ENCODE measurements around the gene SRSF12.
"Not testable (repeated sequence)": the region's sequence is repeated elsewhere in the genome, so short reads cannot be mapped to it uniquely, and the experiment has no call there.

SRSF12 gene

GRCh38 chr6:89139509-89140346 is 21.9 kb upstream of the SRSF12 start:
- DNase-seq (ENCODE audit: insufficient read length, low spot score): no peak
- FAIRE-seq: no peak
- no peak for TF ChIP-seq CTCF (IDR thresholded peaks at IDR 0.05; ENCODE audit: insufficient read depth, missing control alignments)

- DNase-seq (ENCODE audit: insufficient read length, low spot score) (no peak), FAIRE-seq (no peak)
- no peak for TF ChIP-seq CTCF (IDR thresholded peaks at IDR 0.05; ENCODE audit: insufficient read depth, missing control alignments)
Observed at GRCh38 chr6:89138173-89138572, 20.3 kb upstream of the SRSF12 start.

- no peak for TF ChIP-seq CTCF (IDR thresholded peaks at IDR 0.05; ENCODE audit: insufficient read depth, missing control alignments)
- no peak for DNase-seq (ENCODE audit: insufficient read length, low spot score)
- FAIRE-seq: no peak
Observed at GRCh38 chr6:89134723-89135122, 16.9 kb upstream of the SRSF12 start.

GRCh38 chr6:89133981-89134380 is 16.1 kb upstream of the SRSF12 start:
- DNase-seq (ENCODE audit: insufficient read length, low spot score): no peak
- FAIRE-seq: no peak
- no peak for TF ChIP-seq CTCF (IDR thresholded peaks at IDR 0.05; ENCODE audit: insufficient read depth, missing control alignments)

- DNase-seq (ENCODE audit: insufficient read length, low spot score) (no peak), FAIRE-seq (no peak)
- TF ChIP-seq CTCF (IDR thresholded peaks at IDR 0.05; ENCODE audit: insufficient read depth, missing control alignments): no peak
Observed at GRCh38 chr6:89132057-89132456, 14.2 kb upstream of the SRSF12 start.

- FAIRE-seq: no peak
- TF ChIP-seq CTCF (IDR thresholded peaks at IDR 0.05; ENCODE audit: insufficient read depth, missing control alignments): no peak
- no peak for DNase-seq (ENCODE audit: insufficient read length, low spot score)
Observed at GRCh38 chr6:89131599-89131998, 13.7 kb upstream of the SRSF12 start.

GRCh38 chr6:89128256-89128671 is 10.4 kb upstream of the SRSF12 start:
- FAIRE-seq; DNase-seq (ENCODE audit: insufficient read length, low spot score): not testable (repeated sequence)

Data from D721Med (cell line).